VCaP (cell line): ENCODE data around the gene ALDH18A1.
"Not testable (repeated sequence)": the region's sequence is repeated elsewhere in the genome, so short reads cannot be mapped to it uniquely, and the experiment has no call there.

ENCODE experiments used
- H3K27ac ChIP-seq: fragments of 450-650 bp; 2 replicates; pipeline ENCODE4 v1.5.1; 2017
- CTCF ChIP-seq: fragments of 450-650 bp; conservative IDR thresholded peaks from 2 replicates; pipeline ENCODE4 v1.5.1; 2017; ENCODE audit warnings: mild to moderate bottlenecking, moderate library complexity

Gene ALDH18A1

GRCh38 chr10:95626500-95626899 lies 30.0 kb downstream of the ALDH18A1 start:
- TF ChIP-seq CTCF: no peak
- no peak overlapping the region for H3K27ac ChIP-seq

- H3K27ac ChIP-seq: not testable (repeated sequence)
These were observed 36.1 kb downstream of the ALDH18A1 start for GRCh38 chr10:95620415-95620814.

- no peak overlapping the region for H3K27ac ChIP-seq
- TF ChIP-seq CTCF: no peak
These were observed 38.4 kb downstream of the ALDH18A1 start for GRCh38 chr10:95618101-95618500.

- H3K27ac ChIP-seq: no peak overlapping the region
- no peak for TF ChIP-seq CTCF
These were observed 40.1 kb downstream of the ALDH18A1 start for GRCh38 chr10:95616446-95616845.

- H3K27ac ChIP-seq: no peak overlapping the region
- no peak for TF ChIP-seq CTCF
These were observed 43.2 kb downstream of the ALDH18A1 start for GRCh38 chr10:95613330-95613729.

GRCh38 chr10:95610727-95611126 lies 45.8 kb downstream of the ALDH18A1 start:
- H3K27ac ChIP-seq: no peak overlapping the region
- TF ChIP-seq CTCF: no peak

- TF ChIP-seq CTCF: no peak
- no peak overlapping the region for H3K27ac ChIP-seq
These were observed 49.6 kb downstream of the ALDH18A1 start for GRCh38 chr10:95606922-95607321.

GRCh38 chr10:95605163-95605562 lies 51.3 kb downstream of the ALDH18A1 start:
- H3K27ac ChIP-seq: no peak overlapping the region
- TF ChIP-seq CTCF: no peak
